Osteocyte (in vitro differentiated cells): ENCODE measurements around the gene VRTN. TPM values are rescaled to one million over a fixed set of nuclear protein-coding genes. Genes with fewer than 3 reads are reported as not detected.

Source experiments
- DNase-seq: peaks from one replicate; pipeline ENCODE4 v3.0.0; 2021; ENCODE audit warnings: mixed read lengths; ENCODE audit not compliant: unreplicated experiment; ENCODE audit errors: extremely low spot score
- H3K27ac Mint-ChIP-seq: one replicate; pipeline ENCODE4 v1.8.0; 2021; ENCODE audit warnings: mild to moderate bottlenecking, mixed read lengths; ENCODE audit not compliant: unreplicated experiment
- H3K27me3 Mint-ChIP-seq: one replicate; pipeline ENCODE4 v1.8.0; 2021; ENCODE audit warnings: mixed read lengths; ENCODE audit not compliant: unreplicated experiment
- H3K36me3 Mint-ChIP-seq: one replicate; pipeline ENCODE4 v1.8.0; 2021; ENCODE audit warnings: mixed read lengths; ENCODE audit not compliant: unreplicated experiment
- H3K4me1 Mint-ChIP-seq: one replicate; pipeline ENCODE4 v1.8.0; 2021; ENCODE audit warnings: mixed read lengths; ENCODE audit not compliant: unreplicated experiment
- H3K4me3 Mint-ChIP-seq: one replicate; pipeline ENCODE4 v1.8.0; 2021; ENCODE audit warnings: mild to moderate bottlenecking, moderate library complexity, mixed read lengths; ENCODE audit not compliant: unreplicated experiment
- H3K9me3 Mint-ChIP-seq: one replicate; pipeline ENCODE4 v1.8.0; 2021; ENCODE audit warnings: mixed read lengths; ENCODE audit not compliant: unreplicated experiment
- total RNA-seq: library from RNA; stranded (reverse); gene quantifications from 2 replicates; pipeline ENCODE4 v1.2.1, GENCODE V29; 2021
- TF ChIP-seq, protein P1 (sequence below): fragments of 200-600 bp; sonication (generic); IDR thresholded peaks from 2 replicates; pipeline ENCODE4 v1.5.0; 2021; ENCODE audit warnings: antibody characterized with exemption, mild to moderate bottlenecking, moderate library complexity

Gene VRTN
- total RNA-seq, 1 donor from 2014 or later = not detected

DNA sequence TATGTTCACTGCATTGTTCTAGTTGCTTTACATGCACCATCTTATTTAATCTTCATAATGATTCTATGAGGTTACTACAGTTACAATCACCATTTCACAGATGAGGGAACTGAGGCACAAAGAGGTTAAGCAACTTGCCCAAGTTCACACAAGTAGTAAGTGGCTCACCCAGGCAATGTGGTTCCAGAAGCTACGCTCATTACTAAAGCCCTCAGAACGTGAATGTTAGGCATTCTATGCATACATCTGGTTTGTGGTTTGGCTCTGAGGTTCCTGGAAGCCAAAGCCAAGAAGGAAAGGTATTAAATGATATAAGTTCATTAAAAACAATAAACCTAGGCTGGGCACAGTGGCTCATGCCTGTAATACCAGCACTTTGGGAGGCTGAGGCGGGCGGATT is 14.4 kb upstream of the VRTN start:
- no peak for DNase-seq
- H3K9me3 Mint-ChIP-seq = no peaks in the 10 kb centered on the region
- peaks cover 20% of the 10 kb centered on the region for H3K27me3 Mint-ChIP-seq
- no peaks in the 10 kb centered on the region for H3K36me3 Mint-ChIP-seq
- TF ChIP-seq, protein P1, sequence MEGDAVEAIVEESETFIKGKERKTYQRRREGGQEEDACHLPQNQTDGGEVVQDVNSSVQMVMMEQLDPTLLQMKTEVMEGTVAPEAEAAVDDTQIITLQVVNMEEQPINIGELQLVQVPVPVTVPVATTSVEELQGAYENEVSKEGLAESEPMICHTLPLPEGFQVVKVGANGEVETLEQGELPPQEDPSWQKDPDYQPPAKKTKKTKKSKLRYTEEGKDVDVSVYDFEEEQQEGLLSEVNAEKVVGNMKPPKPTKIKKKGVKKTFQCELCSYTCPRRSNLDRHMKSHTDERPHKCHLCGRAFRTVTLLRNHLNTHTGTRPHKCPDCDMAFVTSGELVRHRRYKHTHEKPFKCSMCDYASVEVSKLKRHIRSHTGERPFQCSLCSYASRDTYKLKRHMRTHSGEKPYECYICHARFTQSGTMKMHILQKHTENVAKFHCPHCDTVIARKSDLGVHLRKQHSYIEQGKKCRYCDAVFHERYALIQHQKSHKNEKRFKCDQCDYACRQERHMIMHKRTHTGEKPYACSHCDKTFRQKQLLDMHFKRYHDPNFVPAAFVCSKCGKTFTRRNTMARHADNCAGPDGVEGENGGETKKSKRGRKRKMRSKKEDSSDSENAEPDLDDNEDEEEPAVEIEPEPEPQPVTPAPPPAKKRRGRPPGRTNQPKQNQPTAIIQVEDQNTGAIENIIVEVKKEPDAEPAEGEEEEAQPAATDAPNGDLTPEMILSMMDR = no peak
- H3K4me1 Mint-ChIP-seq = no peaks in the 10 kb centered on the region
- no peak overlapping the region for H3K27ac Mint-ChIP-seq
- H3K4me3 Mint-ChIP-seq = no peak overlapping the region

DNA sequence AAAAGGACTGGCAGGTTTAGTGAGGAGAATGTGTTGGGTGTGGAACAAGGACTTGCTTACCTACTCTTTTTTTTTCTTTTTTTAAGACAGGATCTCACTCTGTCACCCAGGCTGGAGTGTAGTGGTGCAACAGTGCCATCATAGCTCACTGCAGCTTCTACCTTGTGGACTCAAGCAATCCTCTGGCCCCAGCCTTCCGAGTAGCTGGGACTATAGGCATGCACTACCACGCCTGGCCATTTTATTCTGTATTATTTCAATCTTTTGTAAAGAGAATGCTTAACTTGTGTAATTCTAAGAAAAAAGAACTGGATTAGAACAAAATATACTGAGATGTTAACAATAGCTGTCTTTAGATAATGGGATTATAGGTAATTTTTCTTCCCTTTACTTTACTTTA is 1.9 kb upstream of the VRTN start:
- H3K27ac Mint-ChIP-seq = no peak overlapping the region
- H3K36me3 Mint-ChIP-seq = no peaks in the 10 kb centered on the region
- H3K4me1 Mint-ChIP-seq = peaks cover 10% of the 10 kb centered on the region
- no peak overlapping the region for H3K4me3 Mint-ChIP-seq
- peaks cover 46% of the 10 kb centered on the region for H3K27me3 Mint-ChIP-seq
- H3K9me3 Mint-ChIP-seq = no peaks in the 10 kb centered on the region
- TF ChIP-seq, protein P1 = no peak
- no peak for DNase-seq

DNA sequence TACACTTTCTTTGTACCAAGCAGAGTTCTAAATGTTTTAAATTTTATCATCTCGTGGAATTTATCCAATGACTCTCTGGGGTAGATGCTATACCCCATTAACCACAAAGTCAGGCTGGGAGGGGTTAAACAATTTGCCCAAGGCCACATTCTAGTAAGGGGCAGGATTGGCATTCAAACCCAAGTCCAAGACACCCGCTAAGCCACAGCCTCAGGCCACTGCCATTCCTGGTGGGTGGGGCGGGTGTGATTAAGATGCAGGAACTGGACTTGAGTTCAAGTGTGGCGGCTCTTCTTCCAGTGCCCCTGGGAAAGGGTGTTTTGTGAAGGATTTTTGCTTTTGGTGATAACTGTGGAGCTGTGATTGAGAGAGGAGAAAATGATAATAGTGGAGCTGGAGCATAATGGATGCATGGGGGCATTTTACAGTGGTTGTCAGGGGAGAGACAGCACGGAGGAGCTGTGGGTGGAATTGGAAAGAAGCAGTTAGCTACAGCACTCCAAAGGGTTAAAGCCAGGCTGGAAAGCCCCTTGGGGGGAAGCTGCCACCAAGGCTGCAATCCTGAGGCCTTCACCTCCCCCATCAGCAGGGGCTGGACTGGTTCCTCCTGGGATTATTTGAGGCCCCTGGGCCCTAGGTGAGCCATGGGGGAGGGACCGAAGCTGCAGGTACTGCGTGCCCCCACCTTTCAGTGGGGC is 1.0 kb upstream of the VRTN start:
- Mint-ChIP-seq H3K27me3 (peaks cover 46% of the 10 kb centered on the region), H3K36me3 (no peaks in the 10 kb centered on the region), H3K4me1 (peaks cover 10% of the 10 kb centered on the region), H3K4me3 (no peak overlapping the region), H3K9me3 (no peaks in the 10 kb centered on the region), H3K27ac (no peak overlapping the region)
- no peak for DNase-seq
- TF ChIP-seq, protein P1 = no peak

DNA sequence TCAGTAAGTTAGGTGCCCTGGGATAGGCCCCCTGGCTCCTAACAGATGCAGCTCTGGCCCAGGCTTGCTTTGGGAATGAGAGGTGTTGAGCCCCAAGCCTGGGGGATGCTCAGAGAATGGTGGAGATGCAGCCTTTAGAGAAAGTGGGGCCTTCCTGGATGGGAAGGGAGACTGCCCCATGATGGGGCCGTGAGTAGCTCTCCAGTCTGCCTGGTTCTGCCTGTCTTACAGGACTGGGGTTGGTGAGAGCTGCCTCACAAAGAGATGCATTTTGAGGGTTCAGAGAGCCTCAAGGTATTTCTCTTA is 523 bp upstream of the VRTN start:
- TF ChIP-seq, protein P1 = no peak
- Mint-ChIP-seq H3K4me3 (no peak overlapping the region), H3K36me3 (no peaks in the 10 kb centered on the region), H3K27ac (no peak overlapping the region), H3K4me1 (peaks cover 10% of the 10 kb centered on the region), H3K27me3 (peaks cover 51% of the 10 kb centered on the region), H3K9me3 (no peaks in the 10 kb centered on the region)
- no peak for DNase-seq

DNA sequence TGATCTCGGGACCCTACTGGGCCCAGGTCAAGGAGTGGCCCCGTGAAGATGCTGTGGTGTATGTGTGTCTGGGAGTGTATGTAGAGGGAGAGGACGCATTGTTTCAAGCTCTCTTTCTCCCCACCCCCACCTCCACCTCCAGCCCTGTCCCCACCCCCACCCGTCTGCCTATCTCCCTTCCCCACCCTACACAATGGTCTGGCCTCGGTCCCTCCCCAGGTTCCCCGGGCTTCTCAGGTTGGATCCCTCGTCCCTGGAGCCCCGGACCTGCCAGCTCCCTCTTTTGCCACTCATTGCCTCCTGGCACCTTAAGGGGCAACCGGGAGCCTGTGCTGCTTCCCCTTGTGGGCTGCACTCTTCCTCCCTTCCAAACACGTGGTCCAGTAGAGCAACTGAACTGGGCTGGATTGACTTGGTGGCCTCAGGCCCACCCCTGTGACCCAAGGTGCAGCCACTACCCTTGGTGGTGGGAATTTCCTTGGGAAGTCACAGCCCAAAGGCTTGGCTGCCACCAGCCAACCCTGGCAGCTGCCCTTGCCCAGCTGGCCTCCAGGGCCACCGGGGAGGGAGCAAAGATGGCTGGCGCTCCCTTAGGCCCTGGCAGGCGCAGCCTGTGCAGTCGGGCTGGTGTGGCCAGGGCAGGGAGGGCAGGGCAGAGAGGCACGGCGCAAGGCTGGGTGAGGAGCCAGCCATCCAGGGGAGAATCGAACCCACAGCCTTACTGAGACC is 628 bp downstream of the VRTN start:
- H3K27me3 Mint-ChIP-seq = peaks cover 48% of the 10 kb centered on the region
- TF ChIP-seq, protein P1 = no peak
- H3K36me3 Mint-ChIP-seq = no peaks in the 10 kb centered on the region
- H3K4me3 Mint-ChIP-seq = no peak overlapping the region
- DNase-seq = no peak
- H3K27ac Mint-ChIP-seq = no peak overlapping the region
- H3K4me1 Mint-ChIP-seq = peaks cover 10% of the 10 kb centered on the region
- no peaks in the 10 kb centered on the region for H3K9me3 Mint-ChIP-seq
